Subcutaneous adipose tissue (tissue), 4 donors: ENCODE measurements around the gene CDK14. TPM values are rescaled to one million over a fixed set of nuclear protein-coding genes. Genes with fewer than 3 reads are reported as not detected.

Source experiments
- total RNA-seq, 4 donors: library from RNA; depleted of rRNA; stranded (reverse); fragments of >200 nt; gene quantifications; one replicate each; pipeline ENCODE4 v1.1.0, GENCODE V29; 2016
- TF ChIP-seq, protein P1 (sequence below): fragments of 450-650 bp; IDR thresholded peaks from one replicate; pipeline ENCODE4 v1.5.1; 2016; ENCODE audit warnings: low read depth, mild to moderate bottlenecking, control low read depth, antibody characterized with exemption, moderate library complexity

Gene CDK14
- total RNA-seq, 4 donors from 2014 or later: 13.4 to 42.4 (median 24.7) TPM

DNA sequence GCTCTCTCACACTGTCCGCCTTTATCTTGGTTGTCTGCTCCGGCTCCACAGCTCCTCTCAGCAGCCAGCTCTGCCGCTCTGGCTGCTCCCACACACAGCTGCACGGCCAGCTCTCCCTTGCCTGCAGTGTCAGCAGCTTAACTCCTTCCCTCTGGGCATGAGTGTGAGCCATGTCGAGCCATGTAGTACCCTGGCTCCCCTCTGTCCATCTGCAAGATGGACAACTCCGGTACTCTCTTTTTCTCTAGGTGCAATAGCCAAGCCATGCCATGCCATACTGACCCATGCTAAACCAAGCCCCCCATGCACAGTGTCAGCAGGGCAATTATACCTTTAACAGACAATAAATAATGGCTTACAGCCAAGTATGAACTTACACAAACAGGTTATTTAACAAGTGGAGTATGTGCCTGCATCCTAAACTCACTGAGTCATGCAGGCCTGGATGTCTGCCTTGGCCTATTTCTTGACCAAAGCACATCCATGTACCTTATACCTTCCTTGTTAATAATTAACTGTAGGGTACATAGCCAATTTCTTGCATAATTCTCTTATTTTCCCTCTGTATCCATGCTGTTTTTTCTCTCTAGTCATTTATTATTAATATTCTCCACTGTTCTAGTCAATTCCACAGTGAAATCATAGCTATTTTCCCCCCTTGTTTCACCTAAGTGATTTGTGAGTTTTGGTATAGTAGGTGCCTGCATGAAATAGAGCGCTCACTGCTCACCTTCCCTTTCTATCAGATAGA lies 170.9 kb downstream of the CDK14 start:
- TF ChIP-seq, protein P1, sequence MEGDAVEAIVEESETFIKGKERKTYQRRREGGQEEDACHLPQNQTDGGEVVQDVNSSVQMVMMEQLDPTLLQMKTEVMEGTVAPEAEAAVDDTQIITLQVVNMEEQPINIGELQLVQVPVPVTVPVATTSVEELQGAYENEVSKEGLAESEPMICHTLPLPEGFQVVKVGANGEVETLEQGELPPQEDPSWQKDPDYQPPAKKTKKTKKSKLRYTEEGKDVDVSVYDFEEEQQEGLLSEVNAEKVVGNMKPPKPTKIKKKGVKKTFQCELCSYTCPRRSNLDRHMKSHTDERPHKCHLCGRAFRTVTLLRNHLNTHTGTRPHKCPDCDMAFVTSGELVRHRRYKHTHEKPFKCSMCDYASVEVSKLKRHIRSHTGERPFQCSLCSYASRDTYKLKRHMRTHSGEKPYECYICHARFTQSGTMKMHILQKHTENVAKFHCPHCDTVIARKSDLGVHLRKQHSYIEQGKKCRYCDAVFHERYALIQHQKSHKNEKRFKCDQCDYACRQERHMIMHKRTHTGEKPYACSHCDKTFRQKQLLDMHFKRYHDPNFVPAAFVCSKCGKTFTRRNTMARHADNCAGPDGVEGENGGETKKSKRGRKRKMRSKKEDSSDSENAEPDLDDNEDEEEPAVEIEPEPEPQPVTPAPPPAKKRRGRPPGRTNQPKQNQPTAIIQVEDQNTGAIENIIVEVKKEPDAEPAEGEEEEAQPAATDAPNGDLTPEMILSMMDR: no peak

DNA sequence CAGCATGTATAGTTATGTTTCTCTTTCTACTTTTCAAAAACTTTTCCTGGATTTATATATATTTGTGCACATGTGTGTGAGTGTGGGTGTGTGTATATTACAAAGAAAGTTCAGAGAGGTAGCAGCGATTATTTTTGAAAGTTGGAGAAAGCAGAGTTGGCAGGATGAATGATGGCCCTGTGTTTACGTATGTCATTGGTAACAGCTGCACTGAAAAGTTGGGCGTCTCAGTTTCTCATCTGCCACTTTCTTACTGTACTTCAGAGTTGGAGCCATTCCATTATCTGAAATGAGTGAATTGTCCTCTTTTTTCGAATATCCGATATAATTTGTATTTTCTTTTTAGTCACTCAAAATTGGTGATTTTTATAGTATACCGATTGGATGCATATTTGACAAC lies 172.2 kb downstream of the CDK14 start:
- TF ChIP-seq, protein P1: no peak

DNA sequence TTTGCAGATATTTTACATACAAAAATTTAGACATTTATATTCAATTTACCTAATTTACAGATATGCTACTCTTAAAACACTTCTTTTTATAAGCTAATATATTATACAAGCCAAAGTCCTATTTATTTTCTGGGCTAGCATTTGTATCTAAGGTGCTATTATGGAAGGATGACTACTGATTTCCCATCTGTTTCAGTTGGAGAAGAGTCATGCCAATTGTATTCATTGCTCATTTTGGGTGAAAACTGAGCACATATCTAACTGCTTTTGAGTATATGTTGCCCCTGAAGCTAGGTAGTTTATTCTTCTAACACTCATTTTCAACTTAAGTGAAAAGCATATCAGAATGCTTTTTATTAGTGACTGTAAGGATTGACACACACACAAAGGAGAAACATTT lies 172.9 kb downstream of the CDK14 start:
- TF ChIP-seq, protein P1: no peak

DNA sequence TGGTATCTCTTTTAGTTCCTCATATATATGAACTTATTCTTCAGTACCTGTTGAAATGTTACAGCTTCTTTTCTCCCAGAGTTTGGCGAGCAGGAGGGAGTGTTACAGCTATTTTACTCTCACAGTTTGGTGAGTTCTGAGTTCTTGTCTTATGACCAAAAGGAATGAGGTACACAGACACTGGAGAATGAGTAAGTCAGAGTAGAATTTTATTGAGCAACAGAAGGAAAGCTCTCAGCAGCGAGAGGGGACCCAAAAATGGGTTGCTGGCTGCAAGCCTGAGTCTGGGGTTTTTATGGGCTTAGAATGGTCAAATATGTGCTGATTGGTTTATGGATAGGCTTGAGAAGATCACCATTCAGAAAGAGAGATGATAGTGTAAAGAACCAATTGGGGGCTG lies 175.2 kb downstream of the CDK14 start:
- TF ChIP-seq, protein P1: no peak

DNA sequence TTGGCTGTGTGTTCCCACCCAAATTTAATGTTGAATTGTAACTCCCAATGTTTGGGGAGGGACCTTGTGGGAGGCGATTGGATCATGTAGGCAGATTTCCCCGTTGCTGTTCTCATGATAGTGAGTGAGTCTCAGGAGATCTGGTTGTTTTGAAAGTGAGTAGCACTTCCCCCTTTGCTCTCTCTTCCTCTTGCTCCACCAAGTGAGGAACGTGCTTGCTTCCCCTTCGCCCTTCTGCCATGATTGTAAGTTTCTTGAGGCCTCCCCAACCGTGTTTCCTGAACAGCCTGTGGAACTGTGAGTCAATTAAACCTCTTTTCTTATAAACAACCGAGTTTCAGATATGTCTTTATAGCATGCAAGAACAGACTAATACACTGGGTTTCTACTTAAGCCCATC lies 176.3 kb downstream of the CDK14 start:
- TF ChIP-seq, protein P1: no peak

DNA sequence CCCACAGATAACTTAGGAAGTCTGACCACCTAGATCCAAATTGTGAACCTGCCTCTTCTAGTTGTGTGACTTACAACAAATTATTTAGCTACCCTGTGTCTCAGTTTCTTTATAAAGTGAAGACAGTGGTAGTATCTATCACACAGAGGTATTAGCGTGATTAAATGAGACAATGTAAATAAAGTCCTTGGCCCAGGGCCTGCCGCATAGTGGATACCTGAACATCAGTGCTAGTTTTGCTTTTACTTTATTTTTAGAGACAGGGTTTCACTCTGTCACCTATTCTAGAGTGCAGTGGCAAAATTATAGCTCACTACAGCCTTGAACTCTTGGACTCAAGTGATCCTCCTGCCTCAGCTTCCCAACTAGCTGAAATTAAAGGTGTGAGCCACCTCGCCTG lies 177.1 kb downstream of the CDK14 start:
- TF ChIP-seq, protein P1: no peak

DNA sequence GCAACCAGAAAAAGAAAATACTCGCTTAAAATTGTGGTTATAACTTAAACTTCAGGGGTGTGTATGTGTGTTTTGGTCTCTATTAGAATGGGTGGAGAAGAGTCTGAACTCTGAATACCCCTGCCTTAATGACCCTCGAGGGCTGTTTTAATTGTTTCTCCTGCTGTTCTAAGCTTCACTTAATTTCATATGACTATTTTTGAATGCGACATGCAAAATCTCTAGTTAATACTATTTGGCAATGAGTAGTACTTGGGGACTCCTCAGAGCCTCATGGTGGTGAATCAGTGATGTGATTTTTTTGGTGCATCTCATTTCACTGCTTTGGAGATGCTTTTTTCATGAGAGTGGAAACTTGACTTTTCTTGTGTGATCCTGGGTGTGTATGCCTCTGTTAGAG lies 178.6 kb downstream of the CDK14 start:
- TF ChIP-seq, protein P1: no peak
